ENCODE measurements around the gene CDKAL1.
"Not testable (repeated sequence)": the region's sequence is repeated elsewhere in the genome, so short reads cannot be mapped to it uniquely, and the experiment has no call there.

The CDKAL1 gene

DNA sequence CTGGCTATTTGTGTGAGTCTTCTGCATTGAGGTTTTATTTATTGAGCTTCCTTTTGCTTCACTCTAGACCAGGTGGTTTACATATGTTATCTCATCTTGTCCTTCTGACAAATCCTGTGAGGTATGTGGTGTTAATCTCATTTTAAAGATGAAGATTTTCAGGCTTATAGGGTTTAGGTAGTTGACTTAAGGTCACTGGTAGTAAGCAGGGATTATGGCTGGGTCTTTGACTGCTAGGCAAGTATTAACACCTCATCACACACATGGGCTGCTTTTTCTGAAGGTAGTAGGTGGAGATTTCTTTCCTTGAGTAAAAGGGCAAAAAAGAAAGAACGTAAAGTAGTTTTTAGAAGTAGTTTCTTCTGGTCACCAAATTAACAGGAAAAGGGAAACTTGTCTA lies 72.6 kb downstream of the CDKAL1 start:
- H3K4me3 ChIP-seq (ENCODE audit: low read length), result no peak overlapping the region
- DNase-seq (ENCODE audit: low read depth), result peak; percentile 47
- TF ChIP-seq CTCF (conservative IDR thresholded peaks at IDR 0.05; ENCODE audit: low read depth, low read length), result no peak

DNA sequence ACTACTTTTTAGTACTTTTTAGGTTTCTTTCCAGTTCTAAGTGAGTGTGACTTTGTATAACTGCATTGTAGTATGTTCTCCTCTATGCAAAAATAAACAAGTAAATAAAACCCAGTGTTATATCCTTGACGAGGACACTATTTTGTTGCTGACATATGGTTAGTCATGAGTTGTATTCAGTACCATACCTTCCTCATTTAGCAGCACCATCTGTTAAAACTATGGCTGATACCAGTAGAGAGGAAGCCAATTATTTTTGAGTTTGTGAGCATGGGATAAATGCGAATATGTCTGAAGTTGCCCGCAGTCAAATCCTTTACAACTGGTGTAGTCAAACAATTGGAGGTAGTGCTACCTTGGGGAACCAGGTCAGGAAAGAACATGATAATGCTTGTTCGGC lies 74.1 kb downstream of the CDKAL1 start:
- no peak for TF ChIP-seq CTCF (conservative IDR thresholded peaks at IDR 0.05; ENCODE audit: low read depth, low read length)
- H3K4me3 ChIP-seq (ENCODE audit: low read length), result no peak overlapping the region
- no peak for DNase-seq (ENCODE audit: low read depth)

GRCh38 chr6:20608905-20609304 lies 74.6 kb downstream of the CDKAL1 start:
- no peak for DNase-seq (ENCODE audit: low read depth)
- no peak overlapping the region for H3K4me3 ChIP-seq (ENCODE audit: low read length)
- TF ChIP-seq CTCF (conservative IDR thresholded peaks at IDR 0.05; ENCODE audit: low read depth, low read length), result no peak

DNA sequence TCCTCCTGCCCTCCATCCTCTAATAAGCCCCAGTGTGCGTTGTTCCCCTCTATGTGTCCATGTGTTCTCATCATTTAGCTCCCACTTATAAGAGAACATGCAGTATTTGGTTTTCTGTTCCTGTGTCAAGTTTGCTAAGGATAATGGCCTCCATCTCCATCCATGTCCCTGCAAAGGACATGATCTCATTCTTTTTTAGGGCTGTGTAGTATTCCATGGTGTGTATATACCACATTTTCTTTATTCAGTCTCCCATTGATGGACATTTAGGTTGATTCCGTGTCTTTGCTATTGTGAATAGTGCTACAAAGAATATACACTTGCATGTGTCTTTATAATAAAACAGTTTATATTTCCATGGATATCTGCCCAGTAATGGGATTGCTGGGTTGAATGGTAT lies 75.7 kb downstream of the CDKAL1 start:
- DNase-seq (ENCODE audit: low read depth); H3K4me3 ChIP-seq (ENCODE audit: low read length): not testable (repeated sequence)

DNA sequence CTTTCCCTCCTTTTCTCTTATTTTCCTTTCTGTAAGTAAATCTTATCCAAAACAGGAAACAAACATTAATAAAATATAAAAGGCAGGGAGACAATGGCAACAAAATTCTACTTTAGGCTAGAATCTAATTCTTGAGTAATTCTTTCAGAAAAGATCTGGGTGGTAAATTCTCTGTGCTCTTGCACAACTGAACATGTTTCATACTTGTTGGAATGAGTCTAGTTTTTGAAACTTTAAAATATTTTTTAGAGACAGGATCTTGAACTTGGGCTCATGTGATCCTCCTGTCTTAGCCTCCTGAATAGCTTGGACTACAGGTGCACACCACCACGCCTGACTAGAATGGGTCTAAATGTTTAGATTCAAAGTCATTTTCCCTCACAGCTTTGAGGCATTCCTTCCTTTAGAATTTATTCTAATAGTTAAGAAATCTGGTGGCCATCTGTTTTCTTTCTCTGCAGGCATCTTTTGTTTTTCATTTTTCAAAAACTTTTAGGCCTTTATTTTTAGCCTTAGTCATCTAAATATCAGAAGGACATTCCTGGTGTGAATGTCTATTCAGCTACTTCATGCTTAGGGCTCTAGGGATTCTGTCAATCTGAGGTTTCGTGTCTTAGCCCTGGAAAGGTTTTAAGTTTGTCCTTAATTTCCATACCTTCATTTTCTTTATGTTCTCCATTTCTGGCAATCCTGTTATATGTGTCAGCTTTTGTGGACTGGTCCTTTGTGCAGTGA lies 76.5 kb downstream of the CDKAL1 start:
- no peak for TF ChIP-seq CTCF (conservative IDR thresholded peaks at IDR 0.05; ENCODE audit: low read depth, low read length)
- no peak for DNase-seq (ENCODE audit: low read depth)
- H3K4me3 ChIP-seq (ENCODE audit: low read length), result no peak overlapping the region

GRCh38 chr6:20617537-20617936 lies 83.3 kb downstream of the CDKAL1 start:
- H3K4me3 ChIP-seq (ENCODE audit: low read length); DNase-seq (ENCODE audit: low read depth): not testable (repeated sequence)

- DNase-seq (ENCODE audit: low read depth), result no peak
- no peak for TF ChIP-seq CTCF (conservative IDR thresholded peaks at IDR 0.05; ENCODE audit: low read depth, low read length)
- H3K4me3 ChIP-seq (ENCODE audit: low read length), result no peak overlapping the region
Measured at GRCh38 chr6:20620043-20620442, 85.8 kb downstream of the CDKAL1 start.

- no peak for TF ChIP-seq CTCF (conservative IDR thresholded peaks at IDR 0.05; ENCODE audit: low read depth, low read length)
- no peak for DNase-seq (ENCODE audit: low read depth)
- no peak overlapping the region for H3K4me3 ChIP-seq (ENCODE audit: low read length)
Measured at GRCh38 chr6:20623761-20624160, 89.5 kb downstream of the CDKAL1 start.
